HUES48 (cell line): ENCODE measurements around the gene CISH.

Experiments used
- H3K27ac ChIP-seq: one replicate; pipeline ENCODE4 v1.7.0; 2013; ENCODE audit warnings: low read depth, low read length, inconsistent platforms
- H3K27me3 ChIP-seq: 2 replicates; pipeline ENCODE4 v1.6.1; 2013; ENCODE audit warnings: mild to moderate bottlenecking, low read length; ENCODE audit not compliant: control insufficient read depth, insufficient read depth
- H3K36me3 ChIP-seq: 2 replicates; pipeline ENCODE4 v1.6.1; 2013; ENCODE audit warnings: low read length; ENCODE audit not compliant: control insufficient read depth, insufficient read depth
- H3K4me1 ChIP-seq: 2 replicates; pipeline ENCODE4 v1.6.1; 2013; ENCODE audit warnings: mild to moderate bottlenecking, low read length; ENCODE audit not compliant: control insufficient read depth, insufficient read depth
- H3K4me3 ChIP-seq: 2 replicates; pipeline ENCODE4 v1.5.1; 2013; ENCODE audit warnings: mild to moderate bottlenecking, low read depth, low read length
- H3K9ac ChIP-seq: 2 replicates; pipeline ENCODE4 v1.6.1; 2013; ENCODE audit warnings: mild to moderate bottlenecking, low read depth, low read length, moderate library complexity
- H3K9me3 ChIP-seq: 2 replicates; pipeline ENCODE4 v1.6.1; 2013; ENCODE audit warnings: low read length; ENCODE audit not compliant: control insufficient read depth, insufficient read depth

Gene CISH

GRCh38 chr3:50611464-50612233 is at the start of gene CISH:
Gene CISH, minus strand, starts transcription at chr3:50611774. Its CDS starts 124 bp downstream, at chr3:50611650.
- Histone ChIP-seq H3K27ac (peak within 1 kb of the TSS; percentile 87), H3K4me1 (peaks cover 8% of the 10 kb centered on the region), H3K9me3 (no peaks in the 10 kb centered on the region), H3K36me3 (no peaks in the 10 kb centered on the region), H3K4me3 (peak within 1 kb of the TSS; percentile 67), H3K9ac (peak within 1 kb of the TSS; percentile 50; the same call in 1 of the 2 replicates), H3K27me3 (peaks cover 40% of the 10 kb centered on the region)

- no peaks in the 10 kb centered on the region for H3K4me1 ChIP-seq
- H3K27ac ChIP-seq = no peak overlapping the region
- no peaks in the 10 kb centered on the region for H3K36me3 ChIP-seq
- H3K9me3 ChIP-seq = no peaks in the 10 kb centered on the region
- H3K27me3 ChIP-seq = no peaks in the 10 kb centered on the region
- no peak overlapping the region for H3K4me3 ChIP-seq
- H3K9ac ChIP-seq = no peak overlapping the region
These were observed 48.8 kb upstream of the CISH start for GRCh38 chr3:50660386-50660785.

- no peaks in the 10 kb centered on the region for H3K36me3 ChIP-seq
- no peaks in the 10 kb centered on the region for H3K9me3 ChIP-seq
- H3K27ac ChIP-seq = no peak overlapping the region
- H3K4me1 ChIP-seq = no peaks in the 10 kb centered on the region
- H3K27me3 ChIP-seq = no peaks in the 10 kb centered on the region
- H3K9ac ChIP-seq = no peak overlapping the region
- no peak overlapping the region for H3K4me3 ChIP-seq
These were observed 47.3 kb upstream of the CISH start for GRCh38 chr3:50658831-50659230.

GRCh38 chr3:50658416-50658815 is 46.8 kb upstream of the CISH start:
- Histone ChIP-seq H3K4me1 (no peaks in the 10 kb centered on the region), H3K27ac (no peak overlapping the region), H3K27me3 (no peaks in the 10 kb centered on the region), H3K4me3 (no peak overlapping the region), H3K36me3 (no peaks in the 10 kb centered on the region), H3K9me3 (no peaks in the 10 kb centered on the region), H3K9ac (no peak overlapping the region)

GRCh38 chr3:50657816-50658215 is 46.2 kb upstream of the CISH start:
- Histone ChIP-seq H3K27ac (no peak overlapping the region), H3K36me3 (no peaks in the 10 kb centered on the region), H3K9me3 (no peaks in the 10 kb centered on the region), H3K27me3 (no peaks in the 10 kb centered on the region), H3K4me3 (no peak overlapping the region), H3K9ac (no peak overlapping the region), H3K4me1 (no peaks in the 10 kb centered on the region; the same call in 1 of the 2 replicates)

- no peaks in the 10 kb centered on the region for H3K27me3 ChIP-seq
- H3K4me3 ChIP-seq = no peak overlapping the region
- no peaks in the 10 kb centered on the region for H3K9me3 ChIP-seq
- H3K36me3 ChIP-seq = no peaks in the 10 kb centered on the region
- H3K9ac ChIP-seq = no peak overlapping the region
- peaks cover 4% of the 10 kb centered on the region for H3K4me1 ChIP-seq
- no peak overlapping the region for H3K27ac ChIP-seq
These were observed 45.8 kb upstream of the CISH start for GRCh38 chr3:50657407-50657806.

- H3K36me3 ChIP-seq = no peaks in the 10 kb centered on the region
- no peaks in the 10 kb centered on the region for H3K9me3 ChIP-seq
- no peak overlapping the region for H3K9ac ChIP-seq
- peaks cover 12% of the 10 kb centered on the region for H3K4me1 ChIP-seq
- no peaks in the 10 kb centered on the region for H3K27me3 ChIP-seq
- H3K27ac ChIP-seq = no peak overlapping the region
- H3K4me3 ChIP-seq = no peak overlapping the region
These were observed 45.0 kb upstream of the CISH start for GRCh38 chr3:50656417-50657195.

GRCh38 chr3:50655009-50655830 is 43.6 kb upstream of the CISH start:
- no peaks in the 10 kb centered on the region for H3K27me3 ChIP-seq
- H3K36me3 ChIP-seq = no peaks in the 10 kb centered on the region
- no peak overlapping the region for H3K27ac ChIP-seq
- H3K4me3 ChIP-seq = no peak overlapping the region
- H3K4me1 ChIP-seq = peaks cover 13% of the 10 kb centered on the region
- no peak overlapping the region for H3K9ac ChIP-seq
- H3K9me3 ChIP-seq = no peaks in the 10 kb centered on the region

- no peak overlapping the region for H3K27ac ChIP-seq
- no peaks in the 10 kb centered on the region for H3K9me3 ChIP-seq
- H3K9ac ChIP-seq = no peak overlapping the region
- no peak overlapping the region for H3K4me3 ChIP-seq
- H3K4me1 ChIP-seq = peaks cover 13% of the 10 kb centered on the region
- H3K36me3 ChIP-seq = no peaks in the 10 kb centered on the region; the same call in 1 of the 2 replicates
- no peaks in the 10 kb centered on the region for H3K27me3 ChIP-seq
These were observed 42.5 kb upstream of the CISH start for GRCh38 chr3:50653937-50654595.

- Histone ChIP-seq H3K36me3 (peaks cover 6% of the 10 kb centered on the region; the same call in 1 of the 2 replicates), H3K27ac (peak overlapping the region; percentile 60), H3K9ac (no peak overlapping the region), H3K27me3 (no peaks in the 10 kb centered on the region), H3K4me1 (peaks cover 13% of the 10 kb centered on the region), H3K9me3 (no peaks in the 10 kb centered on the region), H3K4me3 (no peak overlapping the region)
These were observed 41.1 kb upstream of the CISH start for GRCh38 chr3:50652709-50653108.
